ENCODE results near the gene IRX2. TPM values are rescaled to one million over a fixed set of nuclear protein-coding genes. Genes with fewer than 3 reads are reported as not detected.

Gene IRX2
- total RNA-seq, 2 donors from 2014 or later: 0.12 TPM; not detected in 1

GRCh38 chr5:2700876-2701275, 50.6 kb downstream of the IRX2 start:
- Histone ChIP-seq H3K9me3 (no peaks in the 10 kb centered on the region), H3K4me1 (no peaks in the 10 kb centered on the region), H3K27me3 (no peaks in the 10 kb centered on the region), H3K9ac (ENCODE audit: low read depth in 2 of 2, low read length in 2 of 2) (no peak overlapping the region), H3K4me3 (no peak overlapping the region), H3K27ac (no peak overlapping the region), H3K36me3 (no peaks in the 10 kb centered on the region)
- DNase-seq: no peak
- TF ChIP-seq, protein P1, sequence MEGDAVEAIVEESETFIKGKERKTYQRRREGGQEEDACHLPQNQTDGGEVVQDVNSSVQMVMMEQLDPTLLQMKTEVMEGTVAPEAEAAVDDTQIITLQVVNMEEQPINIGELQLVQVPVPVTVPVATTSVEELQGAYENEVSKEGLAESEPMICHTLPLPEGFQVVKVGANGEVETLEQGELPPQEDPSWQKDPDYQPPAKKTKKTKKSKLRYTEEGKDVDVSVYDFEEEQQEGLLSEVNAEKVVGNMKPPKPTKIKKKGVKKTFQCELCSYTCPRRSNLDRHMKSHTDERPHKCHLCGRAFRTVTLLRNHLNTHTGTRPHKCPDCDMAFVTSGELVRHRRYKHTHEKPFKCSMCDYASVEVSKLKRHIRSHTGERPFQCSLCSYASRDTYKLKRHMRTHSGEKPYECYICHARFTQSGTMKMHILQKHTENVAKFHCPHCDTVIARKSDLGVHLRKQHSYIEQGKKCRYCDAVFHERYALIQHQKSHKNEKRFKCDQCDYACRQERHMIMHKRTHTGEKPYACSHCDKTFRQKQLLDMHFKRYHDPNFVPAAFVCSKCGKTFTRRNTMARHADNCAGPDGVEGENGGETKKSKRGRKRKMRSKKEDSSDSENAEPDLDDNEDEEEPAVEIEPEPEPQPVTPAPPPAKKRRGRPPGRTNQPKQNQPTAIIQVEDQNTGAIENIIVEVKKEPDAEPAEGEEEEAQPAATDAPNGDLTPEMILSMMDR (IDR thresholded peaks at IDR 0.05): no peak
- intact Hi-C loops (cut with DNase I): no loop called here

DNA sequence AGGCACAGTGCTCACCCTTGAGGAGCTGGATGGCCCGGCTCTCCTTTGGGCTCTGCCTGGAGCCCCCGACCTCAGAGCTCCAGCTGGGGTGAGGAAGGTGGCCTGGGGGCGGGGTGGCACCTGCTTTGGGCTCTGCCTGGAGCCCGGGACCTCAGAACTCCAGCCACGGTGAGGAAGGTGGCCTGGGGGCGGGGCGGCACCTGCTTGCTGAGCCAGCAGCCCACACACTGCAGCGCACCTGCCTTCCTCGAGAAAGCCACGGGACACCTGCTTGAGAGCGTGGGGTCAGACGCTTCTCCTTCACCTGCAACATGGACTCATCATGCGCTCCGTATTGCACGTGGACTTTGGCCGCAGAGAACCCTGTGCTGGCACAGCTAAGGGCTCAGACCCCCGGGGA, 51.8 kb downstream of the IRX2 start:
- no peaks in the 10 kb centered on the region for H3K36me3 ChIP-seq
- no peaks in the 10 kb centered on the region for H3K27me3 ChIP-seq
- H3K4me3 ChIP-seq: no peak overlapping the region
- H3K27ac ChIP-seq: no peak overlapping the region
- H3K4me1 ChIP-seq: no peaks in the 10 kb centered on the region
- no peaks in the 10 kb centered on the region for H3K9me3 ChIP-seq
- intact Hi-C loops (cut with DNase I): no loop called here
- no peak overlapping the region for H3K9ac ChIP-seq (ENCODE audit: low read depth in 2 of 2, low read length in 2 of 2)
- TF ChIP-seq, protein P1 (IDR thresholded peaks at IDR 0.05): no peak
- DNase-seq: no peak

- intact Hi-C loops (cut with DNase I): no loop called here
- TF ChIP-seq, protein P1 (IDR thresholded peaks at IDR 0.05): no peak
- Histone ChIP-seq H3K27me3 (no peaks in the 10 kb centered on the region), H3K4me1 (no peaks in the 10 kb centered on the region), H3K9ac (ENCODE audit: low read depth in 2 of 2, low read length in 2 of 2) (no peak overlapping the region), H3K36me3 (no peaks in the 10 kb centered on the region), H3K9me3 (no peaks in the 10 kb centered on the region), H3K4me3 (no peak overlapping the region), H3K27ac (no peak overlapping the region)
- DNase-seq: no peak
Measured at GRCh38 chr5:2699231-2699630, 52.2 kb downstream of the IRX2 start.

DNA sequence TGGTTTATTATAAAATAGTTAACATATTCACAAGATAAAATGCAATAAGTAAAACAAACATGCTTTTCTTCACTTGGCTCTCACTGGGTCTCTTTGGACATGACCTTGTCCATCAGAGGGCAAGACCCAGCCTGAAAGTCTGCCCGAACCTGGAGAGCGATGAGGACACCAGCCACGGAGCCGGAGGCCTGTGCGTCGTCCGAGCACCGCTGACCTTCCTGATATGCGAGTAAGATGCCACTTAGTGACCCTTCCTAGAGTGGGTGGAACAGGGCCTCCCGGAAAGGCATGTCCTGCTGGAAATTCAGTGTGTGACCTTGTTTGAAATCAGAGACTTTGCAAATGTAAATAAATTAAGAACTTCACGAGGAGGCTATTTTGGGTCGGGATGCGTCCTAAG, 52.9 kb downstream of the IRX2 start:
- no peak for DNase-seq
- TF ChIP-seq, protein P1 (IDR thresholded peaks at IDR 0.05): no peak
- Histone ChIP-seq H3K9ac (ENCODE audit: low read depth in 2 of 2, low read length in 2 of 2) (no peak overlapping the region), H3K36me3 (no peaks in the 10 kb centered on the region), H3K4me3 (no peak overlapping the region), H3K4me1 (no peaks in the 10 kb centered on the region), H3K27me3 (no peaks in the 10 kb centered on the region), H3K27ac (no peak overlapping the region), H3K9me3 (no peaks in the 10 kb centered on the region)
- intact Hi-C loops (cut with DNase I): no loop called here

GRCh38 chr5:2697446-2698200, 53.9 kb downstream of the IRX2 start:
- Histone ChIP-seq H3K9ac (ENCODE audit: low read depth in 2 of 2, low read length in 2 of 2) (no peak overlapping the region), H3K27ac (no peak overlapping the region), H3K27me3 (no peaks in the 10 kb centered on the region), H3K4me3 (no peak overlapping the region), H3K4me1 (no peaks in the 10 kb centered on the region), H3K9me3 (no peaks in the 10 kb centered on the region), H3K36me3 (no peaks in the 10 kb centered on the region)
- intact Hi-C loops (cut with DNase I): no loop called here
- TF ChIP-seq, protein P1 (IDR thresholded peaks at IDR 0.05): no peak
- no peak for DNase-seq
